ENCODE data around the gene NR4A1.
"Not testable (repeated sequence)": the region's sequence is repeated elsewhere in the genome, so short reads cannot be mapped to it uniquely, and the experiment has no call there.

The NR4A1 gene

GRCh38 chr12:52097045-52097666 lies 45.9 kb downstream of the NR4A1 start:
- DNase-seq (ENCODE audit: low spot score): no peak

- not testable (repeated sequence) for DNase-seq (ENCODE audit: low spot score)
These were observed 53.3 kb downstream of the NR4A1 start for GRCh38 chr12:52104431-52105089.
